HuH-7.5 (cell line): Measurements from ENCODE around the gene CDH3.

ENCODE experiments used
- DNase-seq: peaks from one replicate; pipeline ENCODE4 v3.0.0; 2011; ENCODE audit warnings: low spot score

CDH3 gene

GRCh38 chr16:68651136-68651535, 6.0 kb downstream of the CDH3 start:
- no peak for DNase-seq

DNA sequence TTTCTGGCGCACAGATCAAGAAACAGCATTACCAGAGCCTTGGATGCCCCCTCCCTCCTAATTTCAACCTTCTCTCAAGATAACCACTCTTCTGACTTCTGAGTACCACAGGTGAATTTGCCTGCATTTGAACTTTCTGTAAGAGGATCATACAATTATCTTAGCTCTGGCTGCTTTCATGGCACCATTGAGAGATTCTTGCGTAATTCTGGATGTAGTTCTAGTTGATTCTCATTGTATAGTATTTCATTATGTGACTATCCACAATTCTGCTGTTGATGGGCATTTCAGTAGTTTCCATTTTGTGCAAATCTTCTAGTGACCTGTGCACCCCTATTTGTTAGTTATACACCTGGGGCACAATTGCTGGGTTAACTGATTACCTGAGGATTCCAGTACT, 7.5 kb downstream of the CDH3 start:
- no peak for DNase-seq

GRCh38 chr16:68655806-68656205, 10.7 kb downstream of the CDH3 start:
- DNase-seq, result no peak

DNA sequence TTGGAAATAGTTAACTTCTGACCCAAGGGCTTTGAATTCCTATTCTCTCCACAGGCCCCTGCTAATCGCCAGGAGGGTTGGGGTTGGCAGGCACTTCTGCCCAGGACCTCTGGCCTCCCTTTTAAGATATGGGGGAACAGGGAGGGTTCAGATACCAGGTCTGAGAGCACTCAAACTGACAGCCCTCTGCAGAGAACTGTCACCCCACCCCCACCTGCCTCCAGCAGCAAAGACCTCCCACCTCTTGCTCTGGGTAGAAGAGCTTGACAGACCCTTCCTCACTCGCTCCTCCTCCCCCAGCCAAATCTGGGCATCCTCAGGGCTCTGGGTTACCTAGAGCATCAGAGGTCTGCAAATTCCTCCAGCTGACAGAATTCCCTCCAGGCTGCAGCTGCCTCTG, 11.6 kb downstream of the CDH3 start:
- DNase-seq, result no peak

DNA sequence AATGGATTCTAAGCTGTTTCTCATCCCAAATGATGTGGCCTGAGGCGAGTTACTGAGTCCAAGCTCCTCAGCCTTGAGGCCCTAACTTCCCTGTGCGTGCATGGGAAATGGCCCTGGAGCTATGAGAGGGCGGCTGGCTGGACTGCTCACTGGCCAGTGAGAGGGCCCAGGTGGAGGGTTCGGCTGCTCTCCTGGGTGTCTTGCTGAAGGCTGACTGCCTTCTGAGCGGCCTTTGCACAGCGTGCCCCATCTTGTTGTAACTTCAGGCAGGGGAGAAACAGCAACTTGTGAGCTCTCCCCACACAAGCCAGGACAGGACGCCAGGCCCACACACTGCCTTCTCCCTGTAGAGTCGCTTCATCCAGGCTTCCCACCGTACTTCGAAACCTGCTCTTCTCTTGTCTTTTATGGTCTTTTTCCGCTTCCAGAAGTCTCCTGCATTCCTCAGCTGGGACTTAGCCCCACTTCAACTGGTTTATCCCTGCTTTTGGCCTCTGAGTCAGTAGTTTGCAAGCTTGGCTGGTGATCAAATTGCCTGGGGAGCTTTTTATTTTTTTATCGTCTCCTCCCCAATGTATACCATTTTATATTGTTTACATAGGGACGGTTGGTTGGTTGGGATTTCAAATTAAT, 13.3 kb downstream of the CDH3 start:
- no peak for DNase-seq

GRCh38 chr16:68658974-68659360, 13.9 kb downstream of the CDH3 start:
- DNase-seq, result no peak

- DNase-seq, result no peak
Measured at GRCh38 chr16:68659412-68660358, 14.6 kb downstream of the CDH3 start.

- no peak for DNase-seq
Measured at GRCh38 chr16:68660359-68660795, 15.3 kb downstream of the CDH3 start.

GRCh38 chr16:68662035-68662434, 16.9 kb downstream of the CDH3 start:
- DNase-seq, result no peak

- DNase-seq, result no peak
Measured at GRCh38 chr16:68664297-68664696, 19.2 kb downstream of the CDH3 start.

GRCh38 chr16:68665501-68665900, 20.4 kb downstream of the CDH3 start:
- DNase-seq, result no peak

GRCh38 chr16:68668266-68668665, 23.2 kb downstream of the CDH3 start:
- DNase-seq, result no peak

DNA sequence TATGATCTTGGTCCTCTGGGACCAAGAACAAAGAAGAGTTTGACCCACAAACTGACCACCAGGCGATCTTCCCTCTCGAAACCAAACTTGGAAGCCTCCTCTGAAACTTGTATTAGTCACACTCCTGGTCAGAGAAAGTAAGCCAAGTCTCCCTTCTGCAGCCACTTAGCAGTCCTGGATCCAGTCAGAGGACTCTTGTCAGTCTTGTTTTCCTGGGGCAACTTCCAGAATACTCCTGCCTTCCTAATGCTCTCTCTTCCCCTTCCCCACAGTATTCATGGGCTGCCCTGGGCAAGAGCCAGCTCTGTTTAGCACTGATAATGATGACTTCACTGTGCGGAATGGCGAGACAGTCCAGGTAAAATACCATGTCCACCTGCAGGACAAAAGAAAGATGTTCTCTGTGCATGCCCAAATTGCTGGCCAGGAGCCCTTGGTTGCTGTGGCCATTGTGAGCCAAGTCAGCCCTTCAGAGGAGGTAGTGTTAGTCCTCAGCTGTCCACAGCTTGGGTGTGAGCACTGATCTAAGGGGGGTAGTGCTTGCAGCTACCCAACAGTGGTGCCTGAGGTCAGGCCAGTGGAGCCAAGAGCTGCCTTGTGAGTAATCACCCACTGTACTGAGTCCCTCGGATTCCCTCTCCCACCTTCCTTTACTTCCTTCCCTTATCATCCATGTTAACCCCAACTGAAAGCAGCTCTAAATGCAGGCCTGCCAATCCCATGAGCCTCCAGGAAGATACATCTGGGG, 31.2 kb downstream of the CDH3 start:
- DNase-seq, result no peak

GRCh38 chr16:68681038-68681437, 35.9 kb downstream of the CDH3 start:
- DNase-seq, result no peak

DNA sequence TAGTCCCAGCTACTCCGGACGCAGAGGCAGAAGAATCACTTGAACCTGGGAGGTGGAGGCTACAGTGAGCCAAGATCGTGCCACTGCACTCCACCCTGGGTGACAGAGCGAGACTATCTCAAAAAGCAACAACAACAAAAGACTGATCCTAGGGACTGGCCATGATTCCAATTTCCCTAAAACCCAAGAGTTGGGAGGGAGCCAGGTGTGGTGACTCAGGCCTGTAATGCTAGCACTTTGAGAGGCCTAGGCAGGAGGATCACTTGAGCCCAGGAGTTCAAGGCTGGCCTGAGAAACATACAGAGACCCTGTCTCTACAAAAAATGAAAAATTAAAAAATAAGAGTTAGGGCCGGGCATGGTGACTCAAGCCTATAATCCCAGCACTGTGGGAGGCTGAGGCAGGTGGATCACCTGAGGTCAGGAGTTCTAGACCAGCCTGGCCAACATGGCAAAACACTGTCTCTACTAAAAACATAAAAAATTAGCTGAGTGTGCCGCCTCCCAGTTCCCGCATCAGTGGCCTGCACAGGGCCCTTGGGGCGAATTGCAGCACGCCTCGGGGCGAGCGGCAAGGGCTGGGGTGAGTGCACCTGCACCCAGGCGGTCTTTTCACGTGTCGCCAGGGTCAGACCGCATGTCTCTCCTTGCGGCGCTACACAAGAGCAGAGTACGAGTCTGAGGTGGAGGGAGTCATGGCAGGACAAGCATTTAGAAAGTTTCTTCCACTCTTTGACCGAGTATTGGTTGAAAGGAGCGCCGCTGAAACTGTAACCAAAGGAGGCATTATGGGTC, 40.8 kb downstream of the CDH3 start:
- no peak for DNase-seq

GRCh38 chr16:68686905-68687304, 41.8 kb downstream of the CDH3 start:
- no peak for DNase-seq

DNA sequence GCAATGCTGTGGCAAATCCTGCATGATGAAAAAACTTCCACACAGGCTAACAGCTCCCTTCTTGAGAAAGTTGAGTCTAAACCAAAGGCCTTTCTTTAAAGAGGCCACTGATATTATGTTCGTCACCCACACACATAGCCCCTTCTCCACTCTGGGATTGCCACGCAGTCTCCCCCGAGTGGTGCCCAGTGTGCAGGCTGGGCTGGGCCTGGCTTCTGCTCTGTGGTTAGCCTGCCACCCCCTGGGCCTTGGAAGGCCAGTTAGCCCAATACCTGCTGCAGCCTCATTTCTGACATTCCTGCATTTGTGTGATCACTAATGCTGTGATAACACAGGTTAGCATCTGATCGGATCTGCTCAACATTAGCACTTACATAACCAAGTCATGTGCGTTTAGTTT, 44.8 kb downstream of the CDH3 start:
- no peak for DNase-seq

GRCh38 chr16:68695575-68695974, 50.5 kb downstream of the CDH3 start:
- DNase-seq, result no peak

DNA sequence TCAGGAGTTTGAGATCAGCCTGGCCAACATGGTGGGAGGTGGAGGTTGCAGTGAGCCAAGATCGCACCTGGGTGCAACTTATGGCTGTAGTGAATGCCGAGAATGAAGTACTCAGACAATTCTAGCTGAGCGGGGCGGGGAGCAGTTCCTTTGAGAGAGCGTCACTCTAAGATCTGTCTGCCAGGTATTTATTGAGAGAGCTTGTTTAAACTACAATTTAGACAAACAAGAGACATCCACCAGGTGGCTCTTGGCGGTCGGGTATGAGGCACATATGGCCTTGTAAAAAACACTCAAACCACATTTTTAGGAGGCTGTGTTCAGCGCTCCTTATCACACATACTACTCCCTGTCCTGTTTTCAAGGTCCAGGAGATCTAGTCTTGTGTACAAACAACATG, 51.4 kb downstream of the CDH3 start:
- DNase-seq, result no peak

- no peak for DNase-seq
Measured at GRCh38 chr16:68698091-68698490, 53.0 kb downstream of the CDH3 start.

DNA sequence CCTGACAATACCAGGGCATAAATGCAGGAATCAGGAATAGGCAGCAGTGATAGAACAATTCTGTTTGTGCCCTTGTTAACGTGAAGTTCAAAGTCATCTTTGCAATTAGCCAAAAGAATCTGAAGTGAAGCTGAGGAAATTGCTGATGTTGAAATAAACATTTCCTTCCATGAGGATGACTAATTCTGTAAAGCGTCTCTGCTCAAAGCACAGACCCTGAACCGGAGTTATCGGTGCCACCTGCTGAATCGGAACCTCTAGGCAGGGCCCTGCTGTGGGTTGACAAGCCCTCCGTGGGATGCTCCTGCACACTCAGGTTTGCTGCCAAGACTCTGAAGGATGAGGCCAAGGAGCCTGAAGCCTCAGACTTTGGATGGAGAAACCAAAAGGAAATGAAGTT, 55.0 kb downstream of the CDH3 start:
- no peak for DNase-seq

- DNase-seq, result no peak
Measured at GRCh38 chr16:68700831-68701230, 55.7 kb downstream of the CDH3 start.
